SK-N-SH (cell line): Measurements from ENCODE around the gene LPCAT1. TPM values are rescaled to one million over a fixed set of nuclear protein-coding genes. Genes with fewer than 3 reads are reported as not detected.

Experiments
- CTCF ChIA-PET: fragments of 300-600, 350-600 bp; formaldehyde crosslinking; extraction: SDS; loops from one replicate; lab custom pipeline; 2021; lab: Yijun Ruan, JAX
- POLR2A ChIA-PET: fragments of 350-600 bp; sonication (Branson Sonifier 250); formaldehyde crosslinking; extraction: SDS; loops from one replicate; lab custom pipeline; 2020; ENCODE audit warnings: antibody characterized with exemption, inconsistent platforms; lab: Yijun Ruan, JAX
- DNase-seq: peaks from one replicate; pipeline ENCODE4 v3.0.0; 2012
- H2AFZ ChIP-seq: fragments of 200-600 bp; sonication (generic); 2 replicates; pipeline ENCODE4 v1.8.1; 2016; ENCODE audit warnings: antibody characterized with exemption, mild to moderate bottlenecking, low read depth
- H3F3A ChIP-seq: fragments of 200-600 bp; sonication (generic); replicated peaks from 2 replicates; pipeline ENCODE3; 2016; ENCODE audit warnings: antibody characterized with exemption, mild to moderate bottlenecking; ENCODE audit not compliant: insufficient read depth
- H3K27ac ChIP-seq, 2 experiments: fragments of 200-500 bp in 1 of 2; fragments of 200-600 bp in 1 of 2; sonication (Bioruptor generic) in 1 of 2; sonication (generic), shearing (Covaris generic) in 1 of 2; 2 replicates each; pipeline versions ENCODE4 v1.5.1 to v1.6.1; 2014 to 2016; ENCODE audit warnings: low read depth in 2 of 2, inconsistent platforms in 1 of 2, low read length in 1 of 2, mild to moderate bottlenecking in 1 of 2, mixed read lengths in 1 of 2
- H3K27me3 ChIP-seq: fragments of 200-600 bp; sonication (generic), shearing (Covaris generic); 2 replicates; pipeline ENCODE4 v1.6.1; 2016; ENCODE audit warnings: mixed run types; ENCODE audit not compliant: insufficient read depth
- H3K36me3 ChIP-seq, 2 experiments: fragments of 200-500 bp in 1 of 2; fragments of 200-600 bp in 1 of 2; sonication (Bioruptor generic) in 1 of 2; sonication (generic) in 1 of 2; replicated peaks in 1 of 2; 2 replicates each; pipeline versions ENCODE3 to v1.5.1; 2014 to 2016; ENCODE audit warnings: low read length in 1 of 2, mild to moderate bottlenecking in 1 of 2; ENCODE audit not compliant: insufficient read depth in 2 of 2, control insufficient read depth in 1 of 2
- H3K4me1 ChIP-seq, 2 experiments: fragments of 200-500 bp in 1 of 2; fragments of 200-600 bp in 1 of 2; sonication (Bioruptor generic) in 1 of 2; sonication (generic), shearing (Covaris generic) in 1 of 2; 2 replicates each; pipeline versions ENCODE4 v1.5.1 to v1.6.1; 2014 to 2016; ENCODE audit warnings: low read depth in 1 of 2, low read length in 1 of 2, mixed run types in 1 of 2; ENCODE audit not compliant: insufficient read depth in 2 of 2, control insufficient read depth in 1 of 2
- H3K4me2 ChIP-seq: fragments of 200-600 bp; sonication (generic), shearing (Covaris generic); 2 replicates; pipeline ENCODE4 v1.6.1; 2017; ENCODE audit warnings: mixed run types
- H3K4me3 ChIP-seq, 2 experiments: fragments of 200-500 bp in 1 of 2; fragments of 200-600 bp in 1 of 2; sonication (Bioruptor generic) in 1 of 2; sonication (generic), shearing (Covaris generic) in 1 of 2; 2 replicates each; pipeline versions ENCODE4 v1.5.1 to v1.8.1; 2014 to 2016; ENCODE audit warnings: low read depth in 2 of 2, inconsistent platforms in 1 of 2, low read length in 1 of 2, mild to moderate bottlenecking in 1 of 2, mixed read lengths in 1 of 2, moderate library complexity in 1 of 2
- H3K79me2 ChIP-seq: fragments of 200-600 bp; sonication (generic); 2 replicates; pipeline ENCODE4 v1.8.1; 2017; ENCODE audit warnings: mild to moderate bottlenecking; ENCODE audit not compliant: insufficient read depth
- H3K9ac ChIP-seq: fragments of 200-600 bp; sonication (generic); 2 replicates; pipeline ENCODE4 v1.6.1; 2017; ENCODE audit warnings: mixed run types
- H3K9me2 ChIP-seq: fragments of 200-600 bp; sonication (generic); 2 replicates; pipeline ENCODE4 v1.6.1; 2017; ENCODE audit warnings: mixed run types
- H3K9me3 ChIP-seq: fragments of 200-600 bp; sonication (generic); 2 replicates; pipeline ENCODE4 v1.6.1; 2017; ENCODE audit warnings: mixed run types, mild to moderate bottlenecking, moderate library complexity
- H4K20me1 ChIP-seq: fragments of 200-600 bp; sonication (generic); 2 replicates; pipeline ENCODE4 v1.6.1; 2017; ENCODE audit warnings: mild to moderate bottlenecking, mixed run types; ENCODE audit not compliant: insufficient read depth
- CHD2 ChIP-seq: fragments of 150-350 bp; IDR thresholded peaks from 2 replicates; pipeline ENCODE4 v1.6.1; 2018; ENCODE audit warnings: low read length; ENCODE audit not compliant: partially characterized antibody
- EZH2phosphoT487 ChIP-seq: fragments of 200-600 bp; sonication (generic); IDR thresholded peaks from 2 replicates; pipeline ENCODE4 v1.6.1; 2017; ENCODE audit warnings: low read depth, mixed run types, mild to moderate bottlenecking, antibody characterized with exemption, moderate library complexity, borderline replicate concordance
- FOSL2 ChIP-seq: IDR thresholded peaks from 2 replicates; pipeline ENCODE4 v1.4.0; 2012; ENCODE audit warnings: low read depth, mild to moderate bottlenecking, moderate library complexity, borderline replicate concordance
- FOXM1 ChIP-seq: IDR thresholded peaks from 2 replicates; pipeline ENCODE4 v1.4.0; 2012; ENCODE audit warnings: low read depth, mild to moderate bottlenecking
- GATA2 ChIP-seq: sonication (generic); formaldehyde crosslinking; IDR thresholded peaks from 2 replicates; pipeline ENCODE4 v1.5.0; 2020; ENCODE audit warnings: mild to moderate bottlenecking, missing genetic modification reagents
- JUND ChIP-seq: IDR thresholded peaks from 2 replicates; pipeline ENCODE4 v1.4.0; 2012
- RAD21 ChIP-seq: IDR thresholded peaks from 2 replicates; pipeline ENCODE4 v1.6.1; 2012; ENCODE audit warnings: mild to moderate bottlenecking, low read length
- REST ChIP-seq: IDR thresholded peaks from 2 replicates; pipeline ENCODE4 v1.6.1; 2012; ENCODE audit warnings: mild to moderate bottlenecking, low read depth, low read length, moderate library complexity
- RXRA ChIP-seq: IDR thresholded peaks from 2 replicates; pipeline ENCODE4 v1.4.0; 2012; ENCODE audit warnings: low read depth, mild to moderate bottlenecking, borderline replicate concordance
- TCF12 ChIP-seq: IDR thresholded peaks from 2 replicates; pipeline ENCODE4 v1.4.0; 2012
- WGBS: methylation state at CpG from one replicate; pipeline ENCODE4 v1.1.6; 2017; ENCODE audit warnings: low lambda C conversion rate; 5-methylcytosine and 5-hydroxymethylcytosine counted together
- polyA plus RNA-seq, 3 experiments: library from polyadenylated mRNA; depleted of rRNA; stranded (reverse); fragments of >200 nt; gene quantifications; 2 replicates each; pipeline ENCODE4 v1.2.3, GENCODE V29; 2012
- TF ChIP-seq, protein P1 (sequence below): IDR thresholded peaks from 2 replicates; pipeline ENCODE4; 2012
- TF ChIP-seq, protein P2 (sequence below): fragments of 150-350 bp; IDR thresholded peaks from 2 replicates; pipeline ENCODE4 v1.6.1; 2017; ENCODE audit warnings: antibody characterized with exemption, low read length, low read depth, borderline replicate concordance
- TF ChIP-seq, protein P3 (sequence below): IDR thresholded peaks from 2 replicates; pipeline ENCODE4 v1.4.0; 2012; ENCODE audit warnings: low read depth

LPCAT1 gene
- polyA plus RNA-seq, 1 of the 3 experiments (the other 2 are of a cell fraction) = 42.3 TPM

DNA sequence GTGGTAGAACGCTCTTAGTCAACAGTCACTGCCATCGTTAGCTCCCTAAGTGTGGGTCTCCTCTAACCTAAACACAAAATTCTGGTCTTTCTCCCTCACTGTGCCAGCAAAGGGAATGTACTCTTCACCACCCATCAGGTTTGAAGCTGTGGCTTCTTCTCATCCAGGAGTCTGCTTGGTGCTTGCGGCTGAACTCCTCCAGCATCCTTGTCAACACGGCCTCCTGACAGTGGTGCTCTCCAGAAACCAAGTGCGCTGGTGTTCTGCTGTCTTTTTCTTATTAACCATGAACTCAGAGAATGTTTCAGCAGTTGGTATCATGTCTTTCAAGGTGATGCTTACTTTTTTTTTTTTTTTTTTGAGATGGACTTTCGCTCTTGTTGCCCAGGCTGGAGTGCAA lies 23.9 kb upstream of the LPCAT1 start:
- Histone ChIP-seq H3K27ac (no peak overlapping the region), H3K4me3 (no peak overlapping the region), H4K20me1 (no peaks in the 10 kb centered on the region), H3K36me3 (no peaks in the 10 kb centered on the region), H3K9me3 (no peaks in the 10 kb centered on the region), H3K4me2 (no peak overlapping the region), H3K9me2 (no peaks in the 10 kb centered on the region), H3F3A (peaks cover 6% of the 10 kb centered on the region), H3K27me3 (peaks cover 8% of the 10 kb centered on the region; the same call in 1 of the 2 replicates), H3K79me2 (no peaks in the 10 kb centered on the region), H3K9ac (no peak overlapping the region), H3K4me1 (peaks cover 0 to 2% of the 10 kb centered on the region in 2 experiments; a peak in 1 of 4 replicates), H2AFZ (no peak overlapping the region)
- no peak for DNase-seq
- TF ChIP-seq JUND = no peak
- no peak for TF ChIP-seq CHD2
- TF ChIP-seq, protein P1, sequence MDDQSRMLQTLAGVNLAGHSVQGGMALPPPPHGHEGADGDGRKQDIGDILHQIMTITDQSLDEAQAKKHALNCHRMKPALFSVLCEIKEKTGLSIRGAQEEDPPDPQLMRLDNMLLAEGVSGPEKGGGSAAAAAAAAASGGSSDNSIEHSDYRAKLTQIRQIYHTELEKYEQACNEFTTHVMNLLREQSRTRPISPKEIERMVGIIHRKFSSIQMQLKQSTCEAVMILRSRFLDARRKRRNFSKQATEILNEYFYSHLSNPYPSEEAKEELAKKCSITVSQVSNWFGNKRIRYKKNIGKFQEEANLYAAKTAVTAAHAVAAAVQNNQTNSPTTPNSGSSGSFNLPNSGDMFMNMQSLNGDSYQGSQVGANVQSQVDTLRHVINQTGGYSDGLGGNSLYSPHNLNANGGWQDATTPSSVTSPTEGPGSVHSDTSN = no peak
- TF ChIP-seq REST = no peak
- TF ChIP-seq, protein P2, sequence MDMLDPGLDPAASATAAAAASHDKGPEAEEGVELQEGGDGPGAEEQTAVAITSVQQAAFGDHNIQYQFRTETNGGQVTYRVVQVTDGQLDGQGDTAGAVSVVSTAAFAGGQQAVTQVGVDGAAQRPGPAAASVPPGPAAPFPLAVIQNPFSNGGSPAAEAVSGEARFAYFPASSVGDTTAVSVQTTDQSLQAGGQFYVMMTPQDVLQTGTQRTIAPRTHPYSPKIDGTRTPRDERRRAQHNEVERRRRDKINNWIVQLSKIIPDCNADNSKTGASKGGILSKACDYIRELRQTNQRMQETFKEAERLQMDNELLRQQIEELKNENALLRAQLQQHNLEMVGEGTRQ = no peak
- no peak for TF ChIP-seq RAD21
- ChIA-PET POLR2A (no interaction called here), CTCF (interaction anchor here (1.1 to 1.5 kb wide), 2 partner anchors 11 to 97 kb away, joined by 3 to 5 read pairs; no protein-coding TSS in a partner anchor)
- 93% methylated on average over 6 of the region's 6 CpGs for WGBS

DNA sequence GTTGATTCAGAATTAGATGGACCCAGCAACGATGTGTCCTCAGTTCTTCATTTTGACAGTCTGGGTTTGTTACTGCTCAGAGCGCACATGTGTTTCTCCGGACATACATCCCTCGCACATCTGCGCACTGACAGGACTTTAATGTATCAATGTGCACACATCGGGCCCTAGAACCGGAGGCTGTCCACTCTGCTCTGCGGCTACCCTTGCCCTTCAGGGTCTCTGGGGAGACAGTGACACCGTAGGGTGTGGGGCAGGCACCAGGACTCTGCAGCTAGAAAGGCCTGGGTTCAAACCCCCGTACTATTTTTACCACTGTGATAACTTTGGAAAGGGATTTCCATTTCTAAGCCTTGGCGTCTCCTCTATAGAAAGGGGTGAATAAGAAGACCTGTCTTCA lies 23.5 kb upstream of the LPCAT1 start:
- POLR2A ChIA-PET = no interaction called here

More for the DNA sequence above, 23.5 kb upstream of the LPCAT1 start:
- H2AFZ ChIP-seq = no peak overlapping the region
- no peaks in the 10 kb centered on the region for H4K20me1 ChIP-seq
- H3K27me3 ChIP-seq = peaks cover 8% of the 10 kb centered on the region; the same call in 1 of the 2 replicates
- H3F3A ChIP-seq = peaks cover 8% of the 10 kb centered on the region
- no peaks in the 10 kb centered on the region for H3K36me3 ChIP-seq
- H3K4me1 ChIP-seq = peaks cover 0 to 2% of the 10 kb centered on the region in 2 experiments; a peak in 1 of 4 replicates
- TF ChIP-seq EZH2phosphoT487 (no peak), RXRA (no peak), FOXM1 (no peak), GATA2 (CRISPR knock-in tag) (no peak), TCF12 (no peak), FOSL2 (no peak)
- TF ChIP-seq, protein P3, sequence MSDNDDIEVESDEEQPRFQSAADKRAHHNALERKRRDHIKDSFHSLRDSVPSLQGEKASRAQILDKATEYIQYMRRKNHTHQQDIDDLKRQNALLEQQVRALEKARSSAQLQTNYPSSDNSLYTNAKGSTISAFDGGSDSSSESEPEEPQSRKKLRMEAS = no peak
- TF ChIP-seq, protein P2 = no peak
- H3K27ac ChIP-seq = no peak overlapping the region
- H3K9me3 ChIP-seq = no peaks in the 10 kb centered on the region
- 76% methylated on average over 11 of the region's 11 CpGs for WGBS
- no peaks in the 10 kb centered on the region for H3K9me2 ChIP-seq
- no peak overlapping the region for H3K9ac ChIP-seq
- H3K79me2 ChIP-seq = no peaks in the 10 kb centered on the region
- no peak overlapping the region for H3K4me2 ChIP-seq
- no peak for DNase-seq
- CTCF ChIA-PET = interaction anchor here (0.5 to 1.1 kb wide), 2 partner anchors 96 to 137 kb away, joined by 3 read pairs; no protein-coding TSS in a partner anchor
- no peak overlapping the region for H3K4me3 ChIP-seq
